ACC112 (cell line): ENCODE results near the gene DUSP1.
A peak's percentile ranks its signal among the peaks of the same experiment; 100 is the strongest.

Experiments used
- H2AFZ ChIP-seq: fragments of 200-600 bp; sonication (generic); one replicate; pipeline ENCODE4 v1.6.0; 2017; ENCODE audit warnings: antibody characterized with exemption, low read length; ENCODE audit not compliant: unreplicated experiment
- H3K27ac ChIP-seq: fragments of 200-600 bp; sonication (generic); 2 replicates; pipeline ENCODE4 v1.5.1; 2014; ENCODE audit warnings: low read depth, mild to moderate bottlenecking, antibody characterized with exemption, low read length, moderate library complexity
- H3K27me3 ChIP-seq: fragments of 200-600 bp; sonication (generic); 2 replicates; pipeline ENCODE4 v1.6.1; 2014; ENCODE audit warnings: mild to moderate bottlenecking, antibody characterized with exemption, low read length, moderate library complexity, mixed read lengths; ENCODE audit not compliant: insufficient read depth
- H3K36me3 ChIP-seq: fragments of 200-600 bp; sonication (generic); 2 replicates; pipeline ENCODE4 v1.6.1; 2016; ENCODE audit warnings: mild to moderate bottlenecking, antibody characterized with exemption, low read length, moderate library complexity, mixed read lengths; ENCODE audit not compliant: insufficient read depth
- H3K4me1 ChIP-seq: fragments of 200-600 bp; sonication (generic); one replicate; pipeline ENCODE4 v1.6.1; 2016; ENCODE audit warnings: low read length, mixed read lengths; ENCODE audit not compliant: insufficient read depth, unreplicated experiment, control insufficient read depth
- H3K4me3 ChIP-seq: fragments of 200-600 bp; sonication (generic); 2 replicates; pipeline ENCODE4 v1.5.1; 2014; ENCODE audit warnings: mild to moderate bottlenecking, low read depth, low read length
- H3K79me2 ChIP-seq: fragments of 200-600 bp; sonication (generic); one replicate; pipeline ENCODE4 v1.6.0; 2016; ENCODE audit warnings: low read length; ENCODE audit not compliant: control insufficient read depth, unreplicated experiment, insufficient read depth

DUSP1 gene

GRCh38 chr5:172758834-172759149 is 12.2 kb downstream of the DUSP1 start:
- no peaks in the 10 kb centered on the region for H3K27me3 ChIP-seq
- peak overlapping the region; percentile 92 for H3K27ac ChIP-seq
- H3K36me3 ChIP-seq: no peaks in the 10 kb centered on the region
- peaks cover 16% of the 10 kb centered on the region for H3K4me1 ChIP-seq
- peak overlapping the region; percentile 56 for H3K4me3 ChIP-seq
- no peaks in the 10 kb centered on the region for H3K79me2 ChIP-seq
- no peak overlapping the region for H2AFZ ChIP-seq

GRCh38 chr5:172758077-172758833 is 12.7 kb downstream of the DUSP1 start:
- Histone ChIP-seq H3K27me3 (no peaks in the 10 kb centered on the region), H3K27ac (peak overlapping the region; percentile 92), H3K36me3 (no peaks in the 10 kb centered on the region), H3K4me1 (peaks cover 16% of the 10 kb centered on the region), H3K79me2 (no peaks in the 10 kb centered on the region), H2AFZ (peak overlapping the region; percentile 46), H3K4me3 (peak overlapping the region; percentile 56)

- H3K4me3 ChIP-seq: peak overlapping the region; percentile 55
- H3K27ac ChIP-seq: peak overlapping the region; percentile 92
- H3K27me3 ChIP-seq: no peaks in the 10 kb centered on the region
- H3K79me2 ChIP-seq: no peaks in the 10 kb centered on the region
- peaks cover 16% of the 10 kb centered on the region for H3K4me1 ChIP-seq
- H3K36me3 ChIP-seq: no peaks in the 10 kb centered on the region
- H2AFZ ChIP-seq: peak overlapping the region; percentile 46
Observed at GRCh38 chr5:172757394-172758010, 13.5 kb downstream of the DUSP1 start.

- Histone ChIP-seq H3K27me3 (no peaks in the 10 kb centered on the region), H3K4me1 (peaks cover 16% of the 10 kb centered on the region), H3K27ac (no peak overlapping the region), H3K79me2 (no peaks in the 10 kb centered on the region), H3K4me3 (no peak overlapping the region), H2AFZ (no peak overlapping the region), H3K36me3 (no peaks in the 10 kb centered on the region)
Observed at GRCh38 chr5:172756764-172757393, 14.1 kb downstream of the DUSP1 start.

DNA sequence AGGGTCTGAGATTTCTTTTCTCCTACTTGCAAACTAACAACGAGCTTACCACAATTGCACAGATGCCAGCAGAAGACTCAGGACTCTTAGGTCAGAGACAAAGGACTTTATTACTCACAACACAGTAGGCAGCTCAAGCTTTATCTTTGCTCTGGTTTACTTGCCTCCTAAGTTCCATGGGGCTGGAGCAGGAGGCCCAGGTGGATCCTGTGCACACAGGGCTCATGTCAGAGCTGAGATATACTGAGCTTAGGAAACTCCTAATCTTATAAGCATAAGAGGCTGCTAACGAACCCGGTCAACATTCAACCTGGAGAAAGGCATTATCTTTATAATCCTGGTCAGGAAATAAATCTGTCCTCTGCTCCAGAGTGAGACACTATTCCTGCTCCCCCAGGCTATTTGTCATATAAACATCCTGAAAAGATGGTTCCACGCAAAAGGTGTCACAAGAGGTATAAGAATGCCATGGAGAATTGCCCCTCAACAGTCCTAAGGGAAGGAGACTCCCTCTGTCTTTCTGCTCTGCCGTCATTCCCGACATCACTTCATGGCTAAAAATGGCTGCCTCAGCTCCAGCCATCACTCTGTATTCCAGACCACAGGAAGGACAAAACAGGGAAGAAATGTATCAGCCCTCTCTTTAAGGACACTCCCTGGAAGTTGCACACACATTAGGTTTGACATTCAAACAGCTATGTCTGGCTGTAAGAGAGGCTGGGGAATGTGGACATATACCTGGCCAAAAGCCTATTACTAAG is 16.2 kb downstream of the DUSP1 start:
- Histone ChIP-seq H3K36me3 (no peaks in the 10 kb centered on the region), H2AFZ (no peak overlapping the region), H3K27ac (no peak overlapping the region), H3K79me2 (no peaks in the 10 kb centered on the region), H3K27me3 (no peaks in the 10 kb centered on the region), H3K4me1 (peaks cover 16% of the 10 kb centered on the region), H3K4me3 (no peak overlapping the region)

- no peak overlapping the region for H3K27ac ChIP-seq
- H3K4me3 ChIP-seq: no peak overlapping the region
- peaks cover 7% of the 10 kb centered on the region for H3K4me1 ChIP-seq
- H3K27me3 ChIP-seq: no peaks in the 10 kb centered on the region
- H3K36me3 ChIP-seq: no peaks in the 10 kb centered on the region
- no peaks in the 10 kb centered on the region for H3K79me2 ChIP-seq
- H2AFZ ChIP-seq: no peak overlapping the region
Observed at GRCh38 chr5:172753101-172753500, 17.9 kb downstream of the DUSP1 start.

DNA sequence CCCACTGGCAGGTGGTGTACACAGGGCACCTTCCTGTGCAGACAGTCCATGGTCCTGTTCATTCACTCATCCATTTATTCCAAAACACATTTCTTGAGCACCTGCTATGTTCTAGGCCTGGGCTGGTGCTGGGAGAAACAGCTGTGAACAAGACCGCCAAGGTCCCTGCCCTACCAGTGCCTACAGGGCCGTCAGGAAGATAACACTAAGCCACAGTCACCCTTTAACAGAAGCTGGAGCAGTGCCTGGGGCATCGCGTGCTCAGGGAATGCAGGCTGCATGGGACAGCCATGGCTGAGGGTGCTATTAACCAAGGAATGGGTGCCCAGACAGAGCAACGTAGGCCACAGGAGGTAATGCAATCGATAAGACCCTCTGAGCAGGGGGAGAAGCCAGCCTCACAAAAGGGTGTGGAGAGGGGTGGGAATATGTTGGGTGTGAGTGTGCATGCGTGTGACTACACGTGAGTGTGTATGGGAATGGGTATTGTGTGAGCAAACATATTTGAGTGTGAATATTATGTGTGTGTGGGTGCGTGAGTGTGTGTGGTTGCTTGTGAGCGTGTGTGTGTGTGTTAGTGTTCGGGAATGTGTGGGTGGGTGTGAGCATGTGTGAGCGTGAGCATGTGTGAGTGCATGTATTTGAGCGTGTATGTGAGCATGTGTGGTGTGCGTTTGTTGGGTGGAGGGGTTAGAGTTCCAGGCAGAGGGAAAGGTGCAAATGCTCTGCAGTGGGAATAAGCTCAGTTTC is 19.1 kb downstream of the DUSP1 start:
- Histone ChIP-seq H3K27ac (no peak overlapping the region), H3K79me2 (no peaks in the 10 kb centered on the region), H3K27me3 (no peaks in the 10 kb centered on the region), H3K36me3 (no peaks in the 10 kb centered on the region), H3K4me1 (no peaks in the 10 kb centered on the region), H2AFZ (no peak overlapping the region), H3K4me3 (no peak overlapping the region)

- Histone ChIP-seq H2AFZ (no peak overlapping the region), H3K27ac (no peak overlapping the region), H3K4me3 (no peak overlapping the region), H3K27me3 (no peaks in the 10 kb centered on the region), H3K79me2 (no peaks in the 10 kb centered on the region), H3K4me1 (no peaks in the 10 kb centered on the region), H3K36me3 (no peaks in the 10 kb centered on the region)
Observed at GRCh38 chr5:172749881-172750633, 20.9 kb downstream of the DUSP1 start.

GRCh38 chr5:172749076-172749475 is 21.9 kb downstream of the DUSP1 start:
- no peaks in the 10 kb centered on the region for H3K36me3 ChIP-seq
- no peak overlapping the region for H3K27ac ChIP-seq
- no peaks in the 10 kb centered on the region for H3K79me2 ChIP-seq
- H3K4me1 ChIP-seq: no peaks in the 10 kb centered on the region
- H2AFZ ChIP-seq: no peak overlapping the region
- no peak overlapping the region for H3K4me3 ChIP-seq
- H3K27me3 ChIP-seq: no peaks in the 10 kb centered on the region
